ENCODE measurements around the gene TSC22D1.

- TF ChIP-seq POLR2A (IDR thresholded peaks at IDR 0.05; ENCODE audit: low read length): peak; percentile 75
- TF ChIP-seq GATA1 (IDR thresholded peaks at IDR 0.05; ENCODE audit: low read depth, low read length): peak; percentile 51
Observed at GRCh38 chr13:44386913-44387556, 189.1 kb downstream of the TSC22D1 start.
